HepG2 (cell line): ENCODE measurements around the gene GDE1. TPM values are rescaled to one million over a fixed set of nuclear protein-coding genes. Genes with fewer than 3 reads are reported as not detected.

Experiments
- ATAC-seq: fragments of 200-7000 bp; cut with Tn5 transposase; 3 replicates; pipeline ENCODE4 v1.9.1; 2020; ENCODE audit warnings: mild to moderate bottlenecking, moderate library complexity
- BruUV-seq: library from RNA; stranded (reverse); fragments of 400-500 nt; replicated peaks from 2 replicates; lab custom pipeline; 2021; lab: Mats Ljungman, UMichigan
- CTCF ChIA-PET: fragments of 300-600 bp; formaldehyde crosslinking; extraction: SDS; loops from one replicate; lab custom pipeline; 2021; ENCODE audit warnings: low total read pairs, inconsistent platforms, low intra/inter-chr PET ratio; lab: Yijun Ruan, JAX
- POLR2A ChIA-PET: fragments of 350-600 bp; sonication (Branson Sonifier 250); formaldehyde crosslinking; loops from one replicate; lab custom pipeline; 2020; ENCODE audit warnings: antibody characterized with exemption, inconsistent platforms; lab: Yijun Ruan, JAX
- DNase-seq: peaks from one replicate; pipeline ENCODE4 v3.0.0-alpha.2; 2015; ENCODE audit warnings: low spot score
- FAIRE-seq: peaks from 3 replicates; lab custom pipeline; 2011; peaks lifted over from hg19 to GRCh38; lab: Jason Lieb, UNC
- H2AFZ ChIP-seq: one replicate; pipeline ENCODE4 v1.6.1; 2011; ENCODE audit warnings: low read length, inconsistent platforms
- H3K27ac ChIP-seq: fragments of 300-600 bp; 3 replicates; pipeline ENCODE4 v1.8.0; 2011; ENCODE audit warnings: mixed run types, mild to moderate bottlenecking, mixed read lengths, low read length, inconsistent platforms; ENCODE audit not compliant: insufficient read depth; ENCODE audit errors: extremely low read length
- H3K27me3 ChIP-seq, 2 experiments: fragments of 200-600 bp in 1 of 2; 2 replicates in 1 of 2; 3 replicates in 1 of 2; pipeline versions ENCODE4 v1.6.0 to v1.8.0; 2011; ENCODE audit warnings: low read length in 2 of 2, mild to moderate bottlenecking in 2 of 2, moderate library complexity in 2 of 2, inconsistent platforms in 1 of 2; ENCODE audit not compliant: insufficient read depth in 2 of 2, control insufficient read depth in 1 of 2
- H3K36me3 ChIP-seq, 2 experiments: fragments of 200-600 bp in 1 of 2; replicated peaks in 1 of 2; 2 replicates in 1 of 2; 3 replicates in 1 of 2; pipeline versions ENCODE4 v1.5.1 to v1.8.0; 2011; ENCODE audit warnings: low read length in 2 of 2, inconsistent platforms in 1 of 2; ENCODE audit not compliant: insufficient read depth in 2 of 2, control insufficient read depth in 1 of 2
- H3K4me1 ChIP-seq: 2 replicates; pipeline ENCODE4 v1.5.1; 2012; ENCODE audit warnings: low read length, inconsistent platforms; ENCODE audit not compliant: insufficient read depth
- H3K4me2 ChIP-seq: 2 replicates; pipeline ENCODE4 v1.6.0; 2011; ENCODE audit warnings: low read depth, low read length, inconsistent platforms
- H3K4me3 ChIP-seq, 3 experiments: fragments of 200-600 bp in 1 of 3; sonication (generic), shearing (Covaris generic) in 1 of 3; replicated peaks in 1 of 3; 2 replicates each; pipeline ENCODE4 v1.5.1; 2011 to 2016; ENCODE audit warnings: low read length in 3 of 3, inconsistent platforms in 2 of 3, low read depth in 2 of 3, mild to moderate bottlenecking in 2 of 3, control low read depth in 1 of 3, mixed read lengths in 1 of 3; ENCODE audit not compliant: insufficient read depth in 1 of 3
- H3K79me2 ChIP-seq: one replicate; pipeline ENCODE4 v1.6.1; 2011; ENCODE audit warnings: low read length, inconsistent platforms; ENCODE audit not compliant: insufficient read depth
- H3K9ac ChIP-seq: 2 replicates; pipeline ENCODE4 v1.6.0; 2011; ENCODE audit warnings: mild to moderate bottlenecking, low read depth, low read length, inconsistent platforms; ENCODE audit not compliant: insufficient read depth
- H3K9me3 ChIP-seq: 2 replicates; pipeline ENCODE4 v1.5.1; 2012; ENCODE audit warnings: mild to moderate bottlenecking, low read length
- H4K20me1 ChIP-seq: 2 replicates; pipeline ENCODE4 v1.6.0; 2011; ENCODE audit warnings: inconsistent platforms, mild to moderate bottlenecking, low read length, moderate library complexity; ENCODE audit not compliant: insufficient read depth
- CHD4 ChIP-seq: fragments of 200-600 bp; sonication (generic); IDR thresholded peaks from 2 replicates; pipeline ENCODE4 v1.7.0; 2017; ENCODE audit warnings: mild to moderate bottlenecking, low read length, borderline replicate concordance
- EHMT2 ChIP-seq: fragments of 200-600 bp; sonication (generic); IDR thresholded peaks from 2 replicates; pipeline ENCODE4 v1.7.0; 2017; ENCODE audit warnings: antibody characterized with exemption, low read depth, low read length, borderline replicate concordance
- HES4 ChIP-seq: sonication (generic); formaldehyde crosslinking; IDR thresholded peaks from 2 replicates; pipeline ENCODE4 v1.9.0; 2021; ENCODE audit warnings: mild to moderate bottlenecking, missing genetic modification reagents, borderline replicate concordance
- HIVEP1 ChIP-seq: sonication (generic); formaldehyde crosslinking; IDR thresholded peaks from 2 replicates; pipeline ENCODE4 v1.4.0; 2020; ENCODE audit warnings: mild to moderate bottlenecking, missing genetic modification reagents
- HNRNPH1 ChIP-seq: fragments of 200-400 bp; formaldehyde crosslinking; optimal IDR thresholded peaks from 2 replicates; pipeline ENCODE3; 2017; ENCODE audit warnings: mild to moderate bottlenecking, low read depth, low read length
- KDM1A ChIP-seq: IDR thresholded peaks from 2 replicates; pipeline ENCODE4 v1.6.1; 2016; ENCODE audit warnings: missing compliant biosample characterization
- NAIF1 ChIP-seq: sonication (generic); formaldehyde crosslinking; IDR thresholded peaks from 2 replicates; pipeline ENCODE4 v1.5.0; 2020; ENCODE audit warnings: mild to moderate bottlenecking, missing genetic modification reagents, borderline replicate concordance
- RARG ChIP-seq: sonication (generic); formaldehyde crosslinking; IDR thresholded peaks from 2 replicates; pipeline ENCODE4 v1.4.0; 2020; ENCODE audit warnings: low read depth, mild to moderate bottlenecking, missing genetic modification reagents
- SMAD9 ChIP-seq: sonication (generic); formaldehyde crosslinking; IDR thresholded peaks from 2 replicates; pipeline ENCODE4 v1.5.1; 2020; ENCODE audit warnings: mild to moderate bottlenecking, missing genetic modification reagents
- ZMYM3 ChIP-seq: sonication (generic); formaldehyde crosslinking; IDR thresholded peaks from 2 replicates; pipeline ENCODE4 v1.5.1; 2020; ENCODE audit warnings: mild to moderate bottlenecking, missing genetic modification reagents
- ZNF121 ChIP-seq: sonication (generic); formaldehyde crosslinking; IDR thresholded peaks from 2 replicates; pipeline ENCODE4 v1.5.0; 2020; ENCODE audit warnings: mild to moderate bottlenecking, missing genetic modification reagents
- ZNF296 ChIP-seq: sonication (generic); formaldehyde crosslinking; conservative IDR thresholded peaks from 2 replicates; pipeline ENCODE4 v1.5.0; 2020; ENCODE audit warnings: mild to moderate bottlenecking, missing genetic modification reagents
- ZNF446 ChIP-seq: sonication (generic); formaldehyde crosslinking; IDR thresholded peaks from 2 replicates; pipeline ENCODE4 v1.5.0; 2020; ENCODE audit warnings: mild to moderate bottlenecking, missing genetic modification reagents
- ZNF615 ChIP-seq: sonication (generic); formaldehyde crosslinking; IDR thresholded peaks from 2 replicates; pipeline ENCODE4 v1.5.0; 2020; ENCODE audit warnings: mild to moderate bottlenecking, missing genetic modification reagents, borderline replicate concordance
- ZNF629 ChIP-seq: sonication (generic); formaldehyde crosslinking; conservative IDR thresholded peaks from 2 replicates; pipeline ENCODE4 v1.5.0; 2020; ENCODE audit warnings: missing genetic modification reagents
- ZNF75D ChIP-seq: sonication (generic); formaldehyde crosslinking; IDR thresholded peaks from 2 replicates; pipeline ENCODE4 v1.8.1; 2023; ENCODE audit warnings: missing genetic modification reagents, mild to moderate bottlenecking, borderline replicate concordance
- ZNF766 ChIP-seq: sonication (generic); formaldehyde crosslinking; IDR thresholded peaks from 2 replicates; pipeline ENCODE4 v1.5.0; 2020; ENCODE audit warnings: missing genetic modification reagents, borderline replicate concordance
- ZSCAN30 ChIP-seq: sonication (generic); formaldehyde crosslinking; IDR thresholded peaks from 2 replicates; pipeline ENCODE4 v1.5.0; 2020; ENCODE audit warnings: mild to moderate bottlenecking, missing genetic modification reagents
- WGBS: methylation state at CpG from one replicate; pipeline ENCODE4 v1.1.6; 2017; ENCODE audit warnings: low lambda C conversion rate; 5-methylcytosine and 5-hydroxymethylcytosine counted together
- in situ Hi-C: cut with HindIII; loops from 2 replicates; pipeline ENCODE4 v1.10.0; 2017; ENCODE audit warnings: low pct_unique_long_range_greater_than_20kb; ENCODE audit not compliant: extremely low pct_ligation_motif_present
- intact Hi-C: fragments of 100-400 bp; cut with micrococcal nuclease; formaldehyde crosslinking; loops from one replicate; pipeline ENCODE4 v1.10.0; 2022; ENCODE audit not compliant: unreplicated experiment
- polyA plus RNA-seq, 8 experiments: library from polyadenylated mRNA; depleted of rRNA in 3 of 8; stranded (reverse) in 7 of 8; unstranded in 1 of 8; fragments of >200 nt; fragmentation: Illumina TruSeq in 4 of 8; extraction: Trizol in 4 of 8; gene quantifications; 2 replicates each; pipeline versions ENCODE4 v1.2.1 to v1.2.3, GENCODE V29; 2011 to 2016; ENCODE audit warnings: low read depth in 4 of 8, missing spikeins in 1 of 8, mixed read lengths in 1 of 8; ENCODE audit not compliant: insufficient read depth in 1 of 8
- total RNA-seq, 5 experiments: library from RNA; depleted of rRNA; stranded (reverse); fragments of >200 nt; fragmentation: Illumina TruSeq; extraction: Trizol; gene quantifications; 2 replicates each; pipeline ENCODE4 v1.2.3, GENCODE V29; 2016; ENCODE audit warnings: low read depth in 1 of 5
- TF ChIP-seq, protein P1 (sequence below): sonication (generic); formaldehyde crosslinking; IDR thresholded peaks from 2 replicates; pipeline ENCODE4 v1.5.1; 2020; ENCODE audit warnings: mild to moderate bottlenecking, moderate library complexity, missing genetic modification reagents

Gene GDE1
- total and polyA plus RNA-seq, 2 of the 13 experiments (the other 11 are each of a cell fraction or from before 2014, with no cell fraction given) = 35.9 to 59.0 TPM

GRCh38 chr16:19559242-19559910 lies 37.5 kb upstream of the GDE1 start (continued):
- no peak for TF ChIP-seq ZNF121 (CRISPR knock-in tag)
- no peak for TF ChIP-seq ZNF75D
- no peak for TF ChIP-seq ZSCAN30 (CRISPR knock-in tag)

GRCh38 chr16:19555938-19556771 lies 34.3 kb upstream of the GDE1 start:
- 90% methylated on average over 19 of the region's 19 CpGs for WGBS
- in situ Hi-C loops = no loop called here
- TF ChIP-seq ZMYM3 (peak; percentile 62; the same call in 1 of the 2 replicates), RARG (no peak), HIVEP1 (CRISPR knock-in tag) (peak; percentile 4; the same call in 1 of the 2 replicates), HNRNPH1 (no peak), CHD4 (peak; percentile 69; the same call in 1 of the 2 replicates), EHMT2 (peak; percentile 14; the same call in 1 of the 2 replicates), KDM1A (CRISPR knock-in tag) (peak; percentile 44; the same call in 1 of the 2 replicates), ZNF615 (CRISPR knock-in tag) (0 out of 2 replicates have a peak, but pooled peaks have one; percentile 7), ZNF766 (CRISPR knock-in tag) (no peak), HES4 (0 out of 2 replicates have a peak, but pooled peaks have one; percentile 71), ZNF296 (CRISPR knock-in tag) (no peak), ZNF446 (CRISPR knock-in tag) (0 out of 2 replicates have a peak, but pooled peaks have one; percentile 77), NAIF1 (CRISPR knock-in tag) (no peak), ZNF629 (CRISPR knock-in tag) (peak; percentile 90), SMAD9 (CRISPR knock-in tag) (0 out of 2 replicates have a peak, but pooled peaks have one; percentile 44)
- TF ChIP-seq, protein P1, sequence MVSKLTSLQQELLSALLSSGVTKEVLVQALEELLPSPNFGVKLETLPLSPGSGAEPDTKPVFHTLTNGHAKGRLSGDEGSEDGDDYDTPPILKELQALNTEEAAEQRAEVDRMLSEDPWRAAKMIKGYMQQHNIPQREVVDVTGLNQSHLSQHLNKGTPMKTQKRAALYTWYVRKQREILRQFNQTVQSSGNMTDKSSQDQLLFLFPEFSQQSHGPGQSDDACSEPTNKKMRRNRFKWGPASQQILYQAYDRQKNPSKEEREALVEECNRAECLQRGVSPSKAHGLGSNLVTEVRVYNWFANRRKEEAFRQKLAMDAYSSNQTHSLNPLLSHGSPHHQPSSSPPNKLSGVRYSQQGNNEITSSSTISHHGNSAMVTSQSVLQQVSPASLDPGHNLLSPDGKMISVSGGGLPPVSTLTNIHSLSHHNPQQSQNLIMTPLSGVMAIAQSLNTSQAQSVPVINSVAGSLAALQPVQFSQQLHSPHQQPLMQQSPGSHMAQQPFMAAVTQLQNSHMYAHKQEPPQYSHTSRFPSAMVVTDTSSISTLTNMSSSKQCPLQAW = 0 out of 2 replicates have a peak, but pooled peaks have one; percentile 5

More at GRCh38 chr16:19555938-19556771, 34.3 kb upstream of the GDE1 start:
- Histone ChIP-seq H3K4me1 (peaks cover 19% of the 10 kb centered on the region), H3K9me3 (no peaks in the 10 kb centered on the region), H2AFZ (no peak overlapping the region), H3K9ac (no peak overlapping the region), H3K79me2 (no peaks in the 10 kb centered on the region), H4K20me1 (no peaks in the 10 kb centered on the region), H3K27ac (no peak overlapping the region), H3K27me3 (no peaks in the 10 kb centered on the region), H3K4me2 (peak overlapping the region; percentile 90), H3K36me3 (peaks cover 0 to 2% of the 10 kb centered on the region in 2 experiments; a peak in 2 of 5 replicates), H3K4me3 (peak overlapping the region in 1 of 3 experiments; percentile 69; a peak in 1 of 6 replicates)
- ChIA-PET POLR2A (interaction anchor here (0.7 to 2.4 kb wide), 12 partner anchors 9 to 1059 kb away, joined by 3 to 34 read pairs (median 6); partner anchors contain the start of genes ARL6IP1, CCP110, IQCK and KNOP1), CTCF (interaction anchor here (0.9 kb wide), 1 partner anchor 54 kb away, joined by 5 read pairs; no protein-coding TSS in a partner anchor)
- intact Hi-C loops = loop anchor here (2.0 kb wide), 1 partner anchor 33 kb away; the partner anchor contains the start of genes CCP110 and GDE1
- DNase-seq (no peak), FAIRE-seq (no peak), ATAC-seq (peak; percentile 34)
- no TSS peak for BruUV-seq
